ENCODE results near the gene DDX41.

DNA sequence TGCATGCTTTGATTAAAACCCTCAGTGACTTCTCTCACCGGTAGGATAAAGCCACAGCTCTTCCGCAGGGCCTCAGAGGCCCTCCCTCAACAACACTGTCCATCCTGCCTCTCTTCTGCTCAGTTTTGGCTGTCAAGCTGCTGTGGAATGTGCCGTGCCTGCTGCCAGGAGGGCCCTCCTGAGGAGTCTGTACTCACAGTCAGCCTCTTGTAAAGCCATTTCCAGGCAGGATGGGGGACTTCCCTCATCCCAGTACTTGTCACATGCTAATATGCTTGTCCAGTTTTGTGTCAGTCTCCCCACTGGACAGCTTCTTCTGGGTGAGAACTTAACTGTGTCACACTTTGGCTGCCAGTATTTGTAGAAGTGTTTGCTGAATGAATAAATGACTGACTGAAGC, 13.9 kb upstream of the DDX41 start:
- TF ChIP-seq CHD2 (IDR thresholded peaks at IDR 0.05; ENCODE audit: low read depth, low read length), result no peak
- no peak for TF ChIP-seq SMAD1 (CRISPR knock-in tag; IDR thresholded peaks at IDR 0.05; ENCODE audit: borderline replicate concordance, low read depth)
- TF ChIP-seq CENPT (CRISPR knock-in tag; IDR thresholded peaks at IDR 0.05; ENCODE audit: low read depth), result no peak
- no peak for TF ChIP-seq RFXANK (CRISPR knock-in tag; IDR thresholded peaks at IDR 0.05)
- TF ChIP-seq ZNF30 (CRISPR knock-in tag; IDR thresholded peaks at IDR 0.05), result no peak
- TF ChIP-seq CHD4 (IDR thresholded peaks at IDR 0.05; ENCODE audit: borderline replicate concordance, low read length), result no peak
- TF ChIP-seq, protein P1, sequence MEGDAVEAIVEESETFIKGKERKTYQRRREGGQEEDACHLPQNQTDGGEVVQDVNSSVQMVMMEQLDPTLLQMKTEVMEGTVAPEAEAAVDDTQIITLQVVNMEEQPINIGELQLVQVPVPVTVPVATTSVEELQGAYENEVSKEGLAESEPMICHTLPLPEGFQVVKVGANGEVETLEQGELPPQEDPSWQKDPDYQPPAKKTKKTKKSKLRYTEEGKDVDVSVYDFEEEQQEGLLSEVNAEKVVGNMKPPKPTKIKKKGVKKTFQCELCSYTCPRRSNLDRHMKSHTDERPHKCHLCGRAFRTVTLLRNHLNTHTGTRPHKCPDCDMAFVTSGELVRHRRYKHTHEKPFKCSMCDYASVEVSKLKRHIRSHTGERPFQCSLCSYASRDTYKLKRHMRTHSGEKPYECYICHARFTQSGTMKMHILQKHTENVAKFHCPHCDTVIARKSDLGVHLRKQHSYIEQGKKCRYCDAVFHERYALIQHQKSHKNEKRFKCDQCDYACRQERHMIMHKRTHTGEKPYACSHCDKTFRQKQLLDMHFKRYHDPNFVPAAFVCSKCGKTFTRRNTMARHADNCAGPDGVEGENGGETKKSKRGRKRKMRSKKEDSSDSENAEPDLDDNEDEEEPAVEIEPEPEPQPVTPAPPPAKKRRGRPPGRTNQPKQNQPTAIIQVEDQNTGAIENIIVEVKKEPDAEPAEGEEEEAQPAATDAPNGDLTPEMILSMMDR (CRISPR knock-in tag; IDR thresholded peaks at IDR 0.05), result no peak

Measured in HepG2 (cell line).